Vagina (tissue), 2 donors: ENCODE measurements around the gene TBC1D22A.

ENCODE experiments used
- POLR2A ChIP-seq, 2 donors: fragments of 450-650 bp; IDR thresholded peaks; one replicate each; pipeline ENCODE4 v1.6.1; 2017; ENCODE audit warnings: antibody characterized with exemption in 2 of 2, mild to moderate bottlenecking in 2 of 2, moderate library complexity in 2 of 2
- TF ChIP-seq, protein P1 (sequence below), 3 experiments: fragments of 450-650 bp in 2 of 3; fragments of 200-600 bp in 1 of 3; sonication (generic) in 1 of 3; IDR thresholded peaks; one replicate each; pipeline ENCODE4 v1.5.1; 2017 to 2019; ENCODE audit warnings: antibody characterized with exemption in 3 of 3, mild to moderate bottlenecking in 2 of 3, moderate library complexity in 2 of 3

DNA sequence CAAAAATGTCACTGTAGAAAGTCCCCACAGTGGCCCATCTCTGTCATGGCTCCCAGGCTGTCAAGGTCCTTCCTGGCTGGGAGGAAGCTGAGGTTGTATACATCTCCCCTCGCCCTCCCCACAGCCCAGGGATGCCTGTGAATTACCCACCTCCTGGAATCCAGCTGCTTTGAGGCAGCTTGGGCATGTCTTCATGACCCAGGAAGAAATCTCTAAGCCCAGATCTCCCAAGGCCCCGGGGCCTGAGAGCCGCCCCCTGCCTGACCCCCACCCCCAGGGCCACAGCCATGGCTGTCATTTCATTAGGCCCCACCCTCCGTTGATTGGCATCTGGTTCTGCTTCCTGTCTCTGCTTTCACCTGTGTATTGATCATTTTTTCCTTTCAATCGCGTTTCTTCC is 207.5 kb downstream of the TBC1D22A start:
- TF ChIP-seq, protein P1, sequence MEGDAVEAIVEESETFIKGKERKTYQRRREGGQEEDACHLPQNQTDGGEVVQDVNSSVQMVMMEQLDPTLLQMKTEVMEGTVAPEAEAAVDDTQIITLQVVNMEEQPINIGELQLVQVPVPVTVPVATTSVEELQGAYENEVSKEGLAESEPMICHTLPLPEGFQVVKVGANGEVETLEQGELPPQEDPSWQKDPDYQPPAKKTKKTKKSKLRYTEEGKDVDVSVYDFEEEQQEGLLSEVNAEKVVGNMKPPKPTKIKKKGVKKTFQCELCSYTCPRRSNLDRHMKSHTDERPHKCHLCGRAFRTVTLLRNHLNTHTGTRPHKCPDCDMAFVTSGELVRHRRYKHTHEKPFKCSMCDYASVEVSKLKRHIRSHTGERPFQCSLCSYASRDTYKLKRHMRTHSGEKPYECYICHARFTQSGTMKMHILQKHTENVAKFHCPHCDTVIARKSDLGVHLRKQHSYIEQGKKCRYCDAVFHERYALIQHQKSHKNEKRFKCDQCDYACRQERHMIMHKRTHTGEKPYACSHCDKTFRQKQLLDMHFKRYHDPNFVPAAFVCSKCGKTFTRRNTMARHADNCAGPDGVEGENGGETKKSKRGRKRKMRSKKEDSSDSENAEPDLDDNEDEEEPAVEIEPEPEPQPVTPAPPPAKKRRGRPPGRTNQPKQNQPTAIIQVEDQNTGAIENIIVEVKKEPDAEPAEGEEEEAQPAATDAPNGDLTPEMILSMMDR (IDR thresholded peaks at IDR 0.05) = no peak
- no peak for TF ChIP-seq POLR2A (IDR thresholded peaks at IDR 0.05)
